GM12874 (cell line): ENCODE results near the gene SNAI1.

Experiments
- CTCF ChIP-seq: IDR thresholded peaks from 2 replicates; pipeline ENCODE4 v1.5.1; 2011; ENCODE audit warnings: low read depth, mild to moderate bottlenecking, control low read depth, low read length, moderate library complexity; ENCODE audit not compliant: insufficient read depth

The SNAI1 gene

GRCh38 chr20:49995586-49995985, 12.8 kb downstream of the SNAI1 start:
- TF ChIP-seq CTCF: no peak

- no peak for TF ChIP-seq CTCF
These were observed 16.5 kb downstream of the SNAI1 start for GRCh38 chr20:49999329-49999728.

- TF ChIP-seq CTCF: no peak
These were observed 19.1 kb downstream of the SNAI1 start for GRCh38 chr20:50001784-50002311.

GRCh38 chr20:50003253-50003656, 20.5 kb downstream of the SNAI1 start:
- no peak for TF ChIP-seq CTCF

- no peak for TF ChIP-seq CTCF
These were observed 21.4 kb downstream of the SNAI1 start for GRCh38 chr20:50004229-50004628.

- TF ChIP-seq CTCF: no peak
These were observed 22.7 kb downstream of the SNAI1 start for GRCh38 chr20:50005471-50005981.

- TF ChIP-seq CTCF: no peak
These were observed 24.6 kb downstream of the SNAI1 start for GRCh38 chr20:50007369-50007768.
